ENCODE results near the gene STMN1. TPM values are rescaled to one million over a fixed set of nuclear protein-coding genes. Genes with fewer than 3 reads are reported as not detected.
A peak's percentile ranks its signal among the peaks of the same experiment; 100 is the strongest.
"Not testable (repeated sequence)": the region's sequence is repeated elsewhere in the genome, so short reads cannot be mapped to it uniquely, and the experiment has no call there.

The STMN1 gene
- polyA plus RNA-seq (2012; ENCODE audit: low read depth, missing spikeins): 247 TPM

- TF ChIP-seq TAF1 (IDR thresholded peaks at IDR 0.05; ENCODE audit: low read depth, low read length) (peak; percentile 64), PAX5 (IDR thresholded peaks at IDR 0.05; ENCODE audit: insufficient read depth, low read length, severe bottlenecking) (peak; percentile 30), POLR2AphosphoS5 (IDR thresholded peaks at IDR 0.05; ENCODE audit: low read depth, low read length) (peak; percentile 92), SPI1 (IDR thresholded peaks at IDR 0.05; ENCODE audit: low read depth, low read length) (no peak), POLR2A (IDR thresholded peaks at IDR 0.05; ENCODE audit: low read depth, low read length) (peak; percentile 88), POU2F2 (IDR thresholded peaks at IDR 0.05; ENCODE audit: low read depth, low read length) (0 out of 2 replicates have a peak, but pooled peaks have one; percentile 9)
- DNase-seq (ENCODE audit: insufficient read length, low spot score) (peak; percentile 97), FAIRE-seq (peak; percentile 99)
These were observed at the start of gene STMN1 for GRCh38 chr1:25905680-25906643. Gene STMN1, minus strand, starts transcription at chr1:25906419. Its CDS starts 1,743 bp downstream, at chr1:25904676.

DNA sequence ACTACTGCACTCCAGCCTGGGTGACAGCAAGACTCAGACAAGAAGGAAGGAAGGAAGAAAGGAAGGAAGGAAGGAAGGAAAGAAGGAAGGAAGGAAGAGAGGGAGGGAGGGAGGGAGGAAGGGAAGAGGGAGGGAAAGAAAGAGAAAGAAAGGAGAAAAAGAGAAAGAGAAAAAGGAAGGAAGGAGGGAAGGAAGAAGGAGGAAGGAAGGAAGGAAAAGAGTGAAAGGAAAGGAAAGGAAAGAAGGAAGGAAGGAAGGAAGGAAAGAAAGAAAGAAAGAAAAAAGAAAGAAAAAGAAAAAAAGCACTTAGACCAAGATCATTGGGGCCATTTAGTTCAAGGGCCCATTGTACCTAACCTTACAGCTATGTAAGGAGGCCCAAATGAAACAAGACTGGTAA lies 49.3 kb upstream of the STMN1 start:
- TF ChIP-seq POU2F2 (IDR thresholded peaks at IDR 0.05; ENCODE audit: low read depth, low read length) (no peak), TAF1 (IDR thresholded peaks at IDR 0.05; ENCODE audit: low read depth, low read length) (no peak), POLR2A (IDR thresholded peaks at IDR 0.05; ENCODE audit: low read depth, low read length) (no peak), POLR2AphosphoS5 (IDR thresholded peaks at IDR 0.05; ENCODE audit: low read depth, low read length) (no peak), SPI1 (IDR thresholded peaks at IDR 0.05; ENCODE audit: low read depth, low read length) (no peak), PAX5 (IDR thresholded peaks at IDR 0.05; ENCODE audit: insufficient read depth, low read length, severe bottlenecking) (no peak)
- FAIRE-seq: no peak
- no peak for DNase-seq (ENCODE audit: insufficient read length, low spot score)

DNA sequence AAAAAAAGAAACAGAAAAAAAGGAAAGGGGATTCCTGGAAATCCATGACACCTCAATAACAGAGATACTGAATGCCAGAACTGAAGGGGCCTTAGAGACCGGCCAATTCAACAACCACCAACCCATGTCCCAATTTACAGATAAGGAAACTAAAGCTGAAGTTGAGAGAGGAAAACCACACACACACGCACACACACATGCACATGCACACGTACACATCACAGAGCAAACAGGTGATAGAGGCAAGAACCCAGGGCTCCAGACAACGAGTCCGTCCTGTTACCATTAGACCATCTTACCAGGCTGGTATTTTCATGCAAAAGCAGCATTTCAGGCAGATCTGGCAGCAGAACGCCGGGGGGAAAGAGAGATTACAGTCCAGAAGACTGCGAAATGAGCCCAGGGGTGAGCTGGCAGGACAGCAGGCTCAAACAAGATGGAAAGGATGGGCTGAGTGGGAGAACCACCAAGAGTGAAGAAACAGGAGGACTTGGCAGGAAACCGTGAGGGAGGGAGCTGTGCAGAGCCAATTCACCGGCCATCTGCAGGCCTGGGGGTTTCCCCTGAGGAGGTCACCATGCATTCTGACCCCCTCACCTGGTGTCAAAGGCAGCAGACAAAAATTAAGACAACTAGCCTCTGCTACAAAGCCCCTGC lies 48.2 kb upstream of the STMN1 start:
- no peak for TF ChIP-seq TAF1 (IDR thresholded peaks at IDR 0.05; ENCODE audit: low read depth, low read length)
- TF ChIP-seq SPI1 (IDR thresholded peaks at IDR 0.05; ENCODE audit: low read depth, low read length): no peak
- FAIRE-seq (no peak), DNase-seq (ENCODE audit: insufficient read length, low spot score) (no peak)

DNA sequence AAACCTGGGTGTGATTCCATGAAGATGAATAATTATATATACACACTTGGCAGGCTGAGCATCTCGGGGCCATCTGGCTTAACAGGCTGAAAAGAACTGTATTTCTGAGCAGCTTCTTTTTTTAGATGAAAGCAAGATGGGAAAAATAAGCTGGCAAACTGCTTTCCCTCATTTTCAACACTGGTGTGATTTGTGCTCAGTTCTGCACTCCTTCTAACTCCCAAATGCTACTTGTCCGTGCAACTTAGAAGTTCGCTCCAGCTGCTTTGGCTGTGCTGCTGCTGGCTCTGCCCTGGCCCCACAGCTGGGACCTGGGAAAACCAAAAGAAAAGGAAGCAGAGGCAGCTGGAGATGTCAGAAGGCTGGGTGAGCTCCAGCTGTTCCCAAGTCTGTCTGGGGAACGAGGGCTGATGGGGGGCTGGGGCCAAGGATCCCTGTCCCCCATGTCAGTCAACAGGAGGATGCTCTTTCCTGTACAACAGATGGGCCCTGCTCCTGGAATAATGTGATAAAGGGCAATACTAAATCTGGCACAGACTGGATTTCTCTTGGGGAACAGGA lies 46.7 kb upstream of the STMN1 start:
- DNase-seq (ENCODE audit: insufficient read length, low spot score) (no peak), FAIRE-seq (no peak)
- TF ChIP-seq POLR2A (IDR thresholded peaks at IDR 0.05; ENCODE audit: low read depth, low read length): no peak
- TF ChIP-seq PAX5 (IDR thresholded peaks at IDR 0.05; ENCODE audit: insufficient read depth, low read length, severe bottlenecking): no peak
- TF ChIP-seq TAF1 (IDR thresholded peaks at IDR 0.05; ENCODE audit: low read depth, low read length): no peak
- no peak for TF ChIP-seq SPI1 (IDR thresholded peaks at IDR 0.05; ENCODE audit: low read depth, low read length)
- no peak for TF ChIP-seq POU2F2 (IDR thresholded peaks at IDR 0.05; ENCODE audit: low read depth, low read length)
- no peak for TF ChIP-seq POLR2AphosphoS5 (IDR thresholded peaks at IDR 0.05; ENCODE audit: low read depth, low read length)

DNA sequence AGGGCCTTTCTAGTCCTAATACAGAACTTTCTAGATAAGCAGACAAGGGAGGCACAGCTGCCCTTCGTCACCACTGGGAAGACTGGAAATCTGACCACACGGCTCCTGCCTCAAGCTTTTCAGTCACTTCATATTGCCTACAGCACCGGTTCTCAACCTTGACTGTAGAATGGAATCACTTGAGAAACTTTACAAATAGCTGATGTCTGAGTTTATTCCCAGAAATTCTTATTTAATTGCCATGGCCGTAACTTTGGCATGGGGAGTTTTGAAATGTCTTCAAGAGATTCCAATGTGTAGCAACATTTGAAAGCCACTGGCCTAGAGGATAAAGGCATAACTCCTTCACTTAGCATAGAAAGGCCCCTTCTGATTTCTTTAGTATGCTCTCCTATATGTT lies 42.4 kb upstream of the STMN1 start:
- FAIRE-seq (no peak), DNase-seq (ENCODE audit: insufficient read length, low spot score) (no peak)
- TF ChIP-seq POLR2AphosphoS5 (IDR thresholded peaks at IDR 0.05; ENCODE audit: low read depth, low read length) (no peak), POU2F2 (IDR thresholded peaks at IDR 0.05; ENCODE audit: low read depth, low read length) (no peak), POLR2A (IDR thresholded peaks at IDR 0.05; ENCODE audit: low read depth, low read length) (no peak), PAX5 (IDR thresholded peaks at IDR 0.05; ENCODE audit: insufficient read depth, low read length, severe bottlenecking) (no peak), TAF1 (IDR thresholded peaks at IDR 0.05; ENCODE audit: low read depth, low read length) (no peak), SPI1 (IDR thresholded peaks at IDR 0.05; ENCODE audit: low read depth, low read length) (no peak)

- no peak for TF ChIP-seq SPI1 (IDR thresholded peaks at IDR 0.05; ENCODE audit: low read depth, low read length)
- no peak for TF ChIP-seq TAF1 (IDR thresholded peaks at IDR 0.05; ENCODE audit: low read depth, low read length)
- no peak for TF ChIP-seq PAX5 (IDR thresholded peaks at IDR 0.05; ENCODE audit: insufficient read depth, low read length, severe bottlenecking)
- no peak for TF ChIP-seq POU2F2 (IDR thresholded peaks at IDR 0.05; ENCODE audit: low read depth, low read length)
- FAIRE-seq: no peak
- no peak for DNase-seq (ENCODE audit: insufficient read length, low spot score)
These were observed 40.8 kb upstream of the STMN1 start for GRCh38 chr1:25947027-25947426.

DNA sequence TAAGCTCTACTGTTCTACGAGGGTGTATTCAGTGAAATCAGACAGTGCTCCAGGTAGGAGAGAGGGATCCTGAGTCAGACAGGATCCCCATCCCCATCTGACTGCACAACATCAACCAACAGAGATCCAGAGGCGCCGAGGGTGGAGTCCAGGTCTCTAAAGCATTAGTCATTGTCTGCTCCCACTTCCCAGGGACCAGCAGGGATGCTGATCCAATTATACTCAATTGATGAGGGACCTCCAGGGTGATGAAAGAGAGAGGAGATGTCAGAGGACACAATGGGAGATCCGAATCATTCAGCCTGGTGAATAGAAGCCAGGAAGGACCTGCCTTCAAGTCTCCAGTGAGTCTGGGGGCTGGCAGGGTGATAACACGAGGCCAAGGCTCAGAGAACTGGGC lies 39.5 kb upstream of the STMN1 start:
- no peak for TF ChIP-seq POU2F2 (IDR thresholded peaks at IDR 0.05; ENCODE audit: low read depth, low read length)
- TF ChIP-seq SPI1 (IDR thresholded peaks at IDR 0.05; ENCODE audit: low read depth, low read length): no peak
- TF ChIP-seq POLR2A (IDR thresholded peaks at IDR 0.05; ENCODE audit: low read depth, low read length): no peak
- TF ChIP-seq TAF1 (IDR thresholded peaks at IDR 0.05; ENCODE audit: low read depth, low read length): no peak
- TF ChIP-seq POLR2AphosphoS5 (IDR thresholded peaks at IDR 0.05; ENCODE audit: low read depth, low read length): no peak
- no peak for TF ChIP-seq PAX5 (IDR thresholded peaks at IDR 0.05; ENCODE audit: insufficient read depth, low read length, severe bottlenecking)
- FAIRE-seq (peak; percentile 9), DNase-seq (ENCODE audit: insufficient read length, low spot score) (no peak)

- TF ChIP-seq POLR2AphosphoS5 (IDR thresholded peaks at IDR 0.05; ENCODE audit: low read depth, low read length) (no peak), POLR2A (IDR thresholded peaks at IDR 0.05; ENCODE audit: low read depth, low read length) (no peak), POU2F2 (IDR thresholded peaks at IDR 0.05; ENCODE audit: low read depth, low read length) (no peak), PAX5 (IDR thresholded peaks at IDR 0.05; ENCODE audit: insufficient read depth, low read length, severe bottlenecking) (no peak), SPI1 (IDR thresholded peaks at IDR 0.05; ENCODE audit: low read depth, low read length) (no peak), TAF1 (IDR thresholded peaks at IDR 0.05; ENCODE audit: low read depth, low read length) (no peak)
- FAIRE-seq: no peak
- no peak for DNase-seq (ENCODE audit: insufficient read length, low spot score)
These were observed 38.8 kb upstream of the STMN1 start for GRCh38 chr1:25944986-25945385.

GRCh38 chr1:25943511-25943910 lies 37.3 kb upstream of the STMN1 start:
- DNase-seq (ENCODE audit: insufficient read length, low spot score); FAIRE-seq: not testable (repeated sequence)
